HEK293 (cell line): ENCODE measurements around the gene RNF113A.

Experiments
- MYNN ChIP-seq: fragments of 450-650 bp; formaldehyde crosslinking; IDR thresholded peaks from 2 replicates; pipeline ENCODE4 v1.5.1; 2016; ENCODE audit warnings: missing biosample characterization, missing genetic modification characterization, borderline replicate concordance
- OSR2 ChIP-seq: fragments of 450-650 bp; formaldehyde crosslinking; IDR thresholded peaks from 2 replicates; pipeline ENCODE4 v1.5.1; 2016; ENCODE audit warnings: missing biosample characterization, missing genetic modification characterization
- SCRT2 ChIP-seq: fragments of 450-650 bp; formaldehyde crosslinking; IDR thresholded peaks from 2 replicates; pipeline ENCODE4 v1.5.1; 2016; ENCODE audit warnings: missing biosample characterization, missing genetic modification characterization
- TCF7L2 ChIP-seq: IDR thresholded peaks from 2 replicates; pipeline ENCODE4 v1.6.1; 2011; ENCODE audit warnings: low read depth, mild to moderate bottlenecking, inconsistent platforms, low read length, moderate library complexity, borderline replicate concordance
- YY1 ChIP-seq: fragments of 450-650 bp; formaldehyde crosslinking; IDR thresholded peaks from 2 replicates; pipeline ENCODE4 v1.5.1; 2018; ENCODE audit warnings: missing biosample characterization, missing genetic modification characterization
- ZBTB1 ChIP-seq: fragments of 450-650 bp; formaldehyde crosslinking; IDR thresholded peaks from 2 replicates; pipeline ENCODE4 v1.5.1; 2016; ENCODE audit warnings: missing biosample characterization, missing genetic modification characterization
- ZBTB8A ChIP-seq: fragments of 450-650 bp; formaldehyde crosslinking; IDR thresholded peaks from 2 replicates; pipeline ENCODE4 v1.5.1; 2016; ENCODE audit warnings: missing biosample characterization, missing genetic modification characterization
- ZFHX2 ChIP-seq: fragments of 450-650 bp; formaldehyde crosslinking; conservative IDR thresholded peaks from 2 replicates; pipeline ENCODE4 v1.5.1; 2016; ENCODE audit warnings: missing biosample characterization, missing genetic modification characterization
- ZFP3 ChIP-seq: fragments of 450-650 bp; formaldehyde crosslinking; IDR thresholded peaks from 2 replicates; pipeline ENCODE4 v1.5.1; 2016; ENCODE audit warnings: low read depth, missing biosample characterization, missing genetic modification characterization
- ZIC2 ChIP-seq: fragments of 450-650 bp; formaldehyde crosslinking; IDR thresholded peaks from 2 replicates; pipeline ENCODE4 v1.5.1; 2016; ENCODE audit warnings: missing biosample characterization, missing genetic modification characterization
- ZNF16 ChIP-seq: fragments of 450-650 bp; formaldehyde crosslinking; IDR thresholded peaks from 2 replicates; pipeline ENCODE4 v1.5.1; 2016; ENCODE audit warnings: low read depth, missing biosample characterization, missing genetic modification characterization
- ZNF324 ChIP-seq: fragments of 450-650 bp; formaldehyde crosslinking; IDR thresholded peaks from 2 replicates; pipeline ENCODE4 v1.5.1; 2016; ENCODE audit warnings: missing biosample characterization, missing genetic modification characterization
- ZNF426 ChIP-seq: fragments of 450-650 bp; formaldehyde crosslinking; IDR thresholded peaks from 2 replicates; pipeline ENCODE4 v1.5.1; 2017; ENCODE audit warnings: missing biosample characterization, missing genetic modification characterization, mild to moderate bottlenecking, inconsistent platforms, moderate library complexity
- ZNF501 ChIP-seq: fragments of 450-650 bp; formaldehyde crosslinking; IDR thresholded peaks from 2 replicates; pipeline ENCODE4 v1.5.1; 2016; ENCODE audit warnings: missing biosample characterization, missing genetic modification characterization
- ZNF560 ChIP-seq: fragments of 450-650 bp; formaldehyde crosslinking; IDR thresholded peaks from 2 replicates; pipeline ENCODE4 v1.5.1; 2017; ENCODE audit warnings: missing biosample characterization, missing genetic modification characterization, borderline replicate concordance
- ZNF660 ChIP-seq: fragments of 450-650 bp; IDR thresholded peaks from 2 replicates; pipeline ENCODE4 v1.5.1; 2018; ENCODE audit warnings: missing biosample characterization, mild to moderate bottlenecking, missing genetic modification characterization
- ZNF677 ChIP-seq: fragments of 450-650 bp; IDR thresholded peaks from 2 replicates; pipeline ENCODE4 v1.5.0; 2018; ENCODE audit warnings: missing biosample characterization, mild to moderate bottlenecking, missing genetic modification characterization, moderate library complexity
- ZXDB ChIP-seq: fragments of 450-650 bp; formaldehyde crosslinking; IDR thresholded peaks from 2 replicates; pipeline ENCODE4 v1.5.1; 2016; ENCODE audit warnings: missing biosample characterization, missing genetic modification characterization
- TF ChIP-seq, protein P1 (sequence below): fragments of 450-650 bp; formaldehyde crosslinking; IDR thresholded peaks from 2 replicates; pipeline ENCODE4 v1.5.1; 2016; ENCODE audit warnings: missing biosample characterization, missing genetic modification characterization
- TF ChIP-seq, protein P2 (sequence below): fragments of 450-650 bp; formaldehyde crosslinking; IDR thresholded peaks from 2 replicates; pipeline ENCODE4 v1.5.1; 2016; ENCODE audit warnings: missing biosample characterization, missing genetic modification characterization, borderline replicate concordance
- TF ChIP-seq, protein P3 (sequence below): fragments of 450-650 bp; formaldehyde crosslinking; IDR thresholded peaks from 2 replicates; pipeline ENCODE4 v1.5.1; 2016; ENCODE audit warnings: missing biosample characterization, missing genetic modification characterization
- TF ChIP-seq, protein P4 (sequence below): fragments of 450-650 bp; formaldehyde crosslinking; IDR thresholded peaks from 2 replicates; pipeline ENCODE4 v1.5.1; 2016; ENCODE audit warnings: missing biosample characterization, missing genetic modification characterization
- TF ChIP-seq, protein P5 (sequence below): fragments of 450-650 bp; formaldehyde crosslinking; IDR thresholded peaks from 2 replicates; pipeline ENCODE4 v1.5.1; 2016; ENCODE audit warnings: missing biosample characterization, missing genetic modification characterization
- TF ChIP-seq, protein P6 (sequence below): fragments of 450-650 bp; formaldehyde crosslinking; conservative IDR thresholded peaks from 2 replicates; pipeline ENCODE4 v1.5.1; 2016; ENCODE audit warnings: low read depth, missing biosample characterization, missing genetic modification characterization

Gene RNF113A

DNA sequence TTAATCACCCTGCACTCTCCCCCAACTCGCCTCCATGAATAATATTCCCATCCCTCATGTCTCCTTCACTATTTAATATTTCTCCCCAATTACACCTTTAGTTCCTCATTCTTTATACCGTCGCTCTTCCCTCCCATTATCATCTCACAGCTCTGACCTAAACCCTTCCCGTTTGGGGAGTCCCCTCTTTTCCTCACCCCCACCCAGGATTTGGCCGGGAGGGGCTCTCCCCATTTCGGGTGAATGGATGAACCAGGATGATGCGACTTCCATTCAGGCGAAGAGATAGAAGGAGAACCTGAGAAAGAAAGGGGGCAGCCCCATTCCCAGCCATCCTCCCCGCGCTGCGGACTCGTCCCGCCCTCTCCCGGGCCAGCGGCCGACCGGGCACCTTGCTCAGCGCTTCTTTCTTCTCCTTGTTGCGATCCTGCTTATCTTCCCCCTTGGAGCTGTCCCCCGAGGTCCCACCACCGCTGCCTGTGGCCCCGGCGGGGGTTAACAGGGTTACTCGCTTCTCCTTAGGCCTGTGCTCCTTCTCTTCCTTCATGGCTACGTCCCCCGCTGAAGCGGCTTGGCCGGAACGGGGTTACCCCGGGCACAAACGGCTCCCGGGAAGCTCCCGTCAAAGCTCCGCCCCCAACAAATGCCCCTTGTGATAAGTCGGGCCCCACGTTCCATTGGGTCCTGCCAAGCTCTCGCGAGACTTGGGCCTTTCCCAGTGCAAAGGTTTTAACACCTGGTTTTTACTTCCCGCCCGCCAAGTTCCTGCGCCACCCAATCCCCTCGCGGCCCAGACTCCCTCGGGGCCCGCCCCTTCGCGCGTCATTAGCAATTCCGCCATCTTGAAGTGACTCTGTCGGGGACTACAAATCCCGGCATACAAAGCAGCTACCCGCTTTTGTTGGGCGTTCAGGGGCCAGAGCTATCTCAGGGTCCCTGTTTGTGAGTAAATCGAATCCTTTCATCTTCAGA lies 18.9 kb downstream of the RNF113A start, which contains the start of gene UPF3B (continued):
- TF ChIP-seq, protein P1, sequence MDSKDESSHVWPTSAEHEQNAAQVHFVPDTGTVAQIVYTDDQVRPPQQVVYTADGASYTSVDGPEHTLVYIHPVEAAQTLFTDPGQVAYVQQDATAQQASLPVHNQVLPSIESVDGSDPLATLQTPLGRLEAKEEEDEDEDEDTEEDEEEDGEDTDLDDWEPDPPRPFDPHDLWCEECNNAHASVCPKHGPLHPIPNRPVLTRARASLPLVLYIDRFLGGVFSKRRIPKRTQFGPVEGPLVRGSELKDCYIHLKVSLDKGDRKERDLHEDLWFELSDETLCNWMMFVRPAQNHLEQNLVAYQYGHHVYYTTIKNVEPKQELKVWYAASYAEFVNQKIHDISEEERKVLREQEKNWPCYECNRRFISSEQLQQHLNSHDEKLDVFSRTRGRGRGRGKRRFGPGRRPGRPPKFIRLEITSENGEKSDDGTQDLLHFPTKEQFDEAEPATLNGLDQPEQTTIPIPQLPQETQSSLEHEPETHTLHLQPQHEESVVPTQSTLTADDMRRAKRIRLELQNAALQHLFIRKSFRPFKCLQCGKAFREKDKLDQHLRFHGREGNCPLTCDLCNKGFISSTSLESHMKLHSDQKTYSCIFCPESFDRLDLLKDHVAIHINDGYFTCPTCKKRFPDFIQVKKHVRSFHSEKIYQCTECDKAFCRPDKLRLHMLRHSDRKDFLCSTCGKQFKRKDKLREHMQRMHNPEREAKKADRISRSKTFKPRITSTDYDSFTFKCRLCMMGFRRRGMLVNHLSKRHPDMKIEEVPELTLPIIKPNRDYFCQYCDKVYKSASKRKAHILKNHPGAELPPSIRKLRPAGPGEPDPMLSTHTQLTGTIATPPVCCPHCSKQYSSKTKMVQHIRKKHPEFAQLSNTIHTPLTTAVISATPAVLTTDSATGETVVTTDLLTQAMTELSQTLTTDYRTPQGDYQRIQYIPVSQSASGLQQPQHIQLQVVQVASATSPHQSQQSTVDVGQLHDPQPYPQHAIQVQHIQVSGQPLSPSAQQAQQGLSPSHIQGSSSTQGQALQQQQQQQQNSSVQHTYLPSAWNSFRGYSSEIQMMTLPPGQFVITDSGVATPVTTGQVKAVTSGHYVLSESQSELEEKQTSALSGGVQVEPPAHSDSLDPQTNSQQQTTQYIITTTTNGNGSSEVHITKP, result peak; percentile 91
- no peak for TF ChIP-seq ZNF677
- TF ChIP-seq, protein P2, sequence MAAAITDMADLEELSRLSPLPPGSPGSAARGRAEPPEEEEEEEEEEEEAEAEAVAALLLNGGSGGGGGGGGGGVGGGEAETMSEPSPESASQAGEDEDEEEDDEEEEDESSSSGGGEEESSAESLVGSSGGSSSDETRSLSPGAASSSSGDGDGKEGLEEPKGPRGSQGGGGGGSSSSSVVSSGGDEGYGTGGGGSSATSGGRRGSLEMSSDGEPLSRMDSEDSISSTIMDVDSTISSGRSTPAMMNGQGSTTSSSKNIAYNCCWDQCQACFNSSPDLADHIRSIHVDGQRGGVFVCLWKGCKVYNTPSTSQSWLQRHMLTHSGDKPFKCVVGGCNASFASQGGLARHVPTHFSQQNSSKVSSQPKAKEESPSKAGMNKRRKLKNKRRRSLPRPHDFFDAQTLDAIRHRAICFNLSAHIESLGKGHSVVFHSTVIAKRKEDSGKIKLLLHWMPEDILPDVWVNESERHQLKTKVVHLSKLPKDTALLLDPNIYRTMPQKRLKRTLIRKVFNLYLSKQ (tag by site-specific recombination), result no peak
- peak; percentile 27; the same call in 1 of the 2 replicates for TF ChIP-seq OSR2 (tag by site-specific recombination)
- no peak for TF ChIP-seq ZFHX2
- no peak for TF ChIP-seq TCF7L2
- no peak for TF ChIP-seq ZNF560 (tag by site-specific recombination)
- TF ChIP-seq ZFP3 (tag by site-specific recombination), result no peak
- TF ChIP-seq, protein P3, sequence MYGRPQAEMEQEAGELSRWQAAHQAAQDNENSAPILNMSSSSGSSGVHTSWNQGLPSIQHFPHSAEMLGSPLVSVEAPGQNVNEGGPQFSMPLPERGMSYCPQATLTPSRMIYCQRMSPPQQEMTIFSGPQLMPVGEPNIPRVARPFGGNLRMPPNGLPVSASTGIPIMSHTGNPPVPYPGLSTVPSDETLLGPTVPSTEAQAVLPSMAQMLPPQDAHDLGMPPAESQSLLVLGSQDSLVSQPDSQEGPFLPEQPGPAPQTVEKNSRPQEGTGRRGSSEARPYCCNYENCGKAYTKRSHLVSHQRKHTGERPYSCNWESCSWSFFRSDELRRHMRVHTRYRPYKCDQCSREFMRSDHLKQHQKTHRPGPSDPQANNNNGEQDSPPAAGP (tag by site-specific recombination), result 0 out of 2 replicates have a peak, but pooled peaks have one; percentile 26
- TF ChIP-seq ZNF660, result no peak
- 0 out of 2 replicates have a peak, but pooled peaks have one; percentile 39 for TF ChIP-seq YY1 (tag by site-specific recombination)
- TF ChIP-seq ZNF501 (tag by site-specific recombination), result peak; percentile 66; the same call in 1 of the 2 replicates
- TF ChIP-seq ZNF16, result no peak
- no peak for TF ChIP-seq SCRT2
- TF ChIP-seq, protein P4, sequence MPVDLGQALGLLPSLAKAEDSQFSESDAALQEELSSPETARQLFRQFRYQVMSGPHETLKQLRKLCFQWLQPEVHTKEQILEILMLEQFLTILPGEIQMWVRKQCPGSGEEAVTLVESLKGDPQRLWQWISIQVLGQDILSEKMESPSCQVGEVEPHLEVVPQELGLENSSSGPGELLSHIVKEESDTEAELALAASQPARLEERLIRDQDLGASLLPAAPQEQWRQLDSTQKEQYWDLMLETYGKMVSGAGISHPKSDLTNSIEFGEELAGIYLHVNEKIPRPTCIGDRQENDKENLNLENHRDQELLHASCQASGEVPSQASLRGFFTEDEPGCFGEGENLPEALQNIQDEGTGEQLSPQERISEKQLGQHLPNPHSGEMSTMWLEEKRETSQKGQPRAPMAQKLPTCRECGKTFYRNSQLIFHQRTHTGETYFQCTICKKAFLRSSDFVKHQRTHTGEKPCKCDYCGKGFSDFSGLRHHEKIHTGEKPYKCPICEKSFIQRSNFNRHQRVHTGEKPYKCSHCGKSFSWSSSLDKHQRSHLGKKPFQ, result no peak
- TF ChIP-seq, protein P5, sequence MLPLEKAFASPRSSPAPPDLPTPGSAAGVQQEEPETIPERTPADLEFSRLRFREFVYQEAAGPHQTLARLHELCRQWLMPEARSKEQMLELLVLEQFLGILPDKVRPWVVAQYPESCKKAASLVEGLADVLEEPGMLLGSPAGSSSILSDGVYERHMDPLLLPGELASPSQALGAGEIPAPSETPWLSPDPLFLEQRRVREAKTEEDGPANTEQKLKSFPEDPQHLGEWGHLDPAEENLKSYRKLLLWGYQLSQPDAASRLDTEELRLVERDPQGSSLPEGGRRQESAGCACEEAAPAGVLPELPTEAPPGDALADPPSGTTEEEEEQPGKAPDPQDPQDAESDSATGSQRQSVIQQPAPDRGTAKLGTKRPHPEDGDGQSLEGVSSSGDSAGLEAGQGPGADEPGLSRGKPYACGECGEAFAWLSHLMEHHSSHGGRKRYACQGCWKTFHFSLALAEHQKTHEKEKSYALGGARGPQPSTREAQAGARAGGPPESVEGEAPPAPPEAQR (tag by site-specific recombination), result no peak
- TF ChIP-seq MYNN (tag by site-specific recombination), result no peak
- 0 out of 2 replicates have a peak, but pooled peaks have one; percentile 24 for TF ChIP-seq ZIC2 (tag by site-specific recombination)
- no peak for TF ChIP-seq ZBTB1 (tag by site-specific recombination)
- peak; percentile 97 for TF ChIP-seq ZXDB
- TF ChIP-seq ZBTB8A (tag by site-specific recombination), result peak; percentile 91
- TF ChIP-seq ZNF324 (tag by site-specific recombination), result no peak
- TF ChIP-seq, protein P6, sequence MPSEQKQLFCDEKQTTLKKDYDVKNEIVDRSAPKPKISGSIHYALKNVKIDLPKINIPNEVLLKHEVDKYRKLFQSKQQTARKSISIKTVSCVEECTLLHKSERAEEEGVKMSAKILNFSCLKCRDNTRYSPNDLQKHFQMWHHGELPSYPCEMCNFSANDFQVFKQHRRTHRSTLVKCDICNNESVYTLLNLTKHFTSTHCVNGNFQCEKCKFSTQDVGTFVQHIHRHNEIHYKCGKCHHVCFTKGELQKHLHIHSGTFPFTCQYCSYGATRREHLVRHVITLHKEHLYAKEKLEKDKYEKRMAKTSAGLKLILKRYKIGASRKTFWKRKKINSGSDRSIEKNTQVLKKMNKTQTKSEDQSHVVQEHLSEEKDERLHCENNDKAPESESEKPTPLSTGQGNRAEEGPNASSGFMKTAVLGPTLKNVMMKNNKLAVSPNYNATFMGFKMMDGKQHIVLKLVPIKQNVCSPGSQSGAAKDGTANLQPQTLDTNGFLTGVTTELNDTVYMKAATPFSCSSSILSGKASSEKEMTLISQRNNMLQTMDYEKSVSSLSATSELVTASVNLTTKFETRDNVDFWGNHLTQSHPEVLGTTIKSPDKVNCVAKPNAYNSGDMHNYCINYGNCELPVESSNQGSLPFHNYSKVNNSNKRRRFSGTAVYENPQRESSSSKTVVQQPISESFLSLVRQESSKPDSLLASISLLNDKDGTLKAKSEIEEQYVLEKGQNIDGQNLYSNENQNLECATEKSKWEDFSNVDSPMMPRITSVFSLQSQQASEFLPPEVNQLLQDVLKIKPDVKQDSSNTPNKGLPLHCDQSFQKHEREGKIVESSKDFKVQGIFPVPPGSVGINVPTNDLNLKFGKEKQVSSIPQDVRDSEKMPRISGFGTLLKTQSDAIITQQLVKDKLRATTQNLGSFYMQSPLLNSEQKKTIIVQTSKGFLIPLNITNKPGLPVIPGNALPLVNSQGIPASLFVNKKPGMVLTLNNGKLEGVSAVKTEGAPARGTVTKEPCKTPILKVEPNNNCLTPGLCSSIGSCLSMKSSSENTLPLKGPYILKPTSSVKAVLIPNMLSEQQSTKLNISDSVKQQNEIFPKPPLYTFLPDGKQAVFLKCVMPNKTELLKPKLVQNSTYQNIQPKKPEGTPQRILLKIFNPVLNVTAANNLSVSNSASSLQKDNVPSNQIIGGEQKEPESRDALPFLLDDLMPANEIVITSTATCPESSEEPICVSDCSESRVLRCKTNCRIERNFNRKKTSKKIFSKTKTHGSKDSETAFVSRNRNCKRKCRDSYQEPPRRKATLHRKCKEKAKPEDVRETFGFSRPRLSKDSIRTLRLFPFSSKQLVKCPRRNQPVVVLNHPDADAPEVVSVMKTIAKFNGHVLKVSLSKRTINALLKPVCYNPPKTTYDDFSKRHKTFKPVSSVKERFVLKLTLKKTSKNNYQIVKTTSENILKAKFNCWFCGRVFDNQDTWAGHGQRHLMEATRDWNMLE, result no peak
- TF ChIP-seq ZNF426 (tag by site-specific recombination), result no peak
